GM13977 (cell line): ENCODE results near the gene INPP4B.

Source experiments
- DNase-seq: peaks from one replicate; pipeline ENCODE4 v3.0.0; 2012; ENCODE audit warnings: low spot score
- in situ Hi-C: fragments of 300-500 bp; cut with MboI; formaldehyde crosslinking; loops from one replicate; pipeline ENCODE4 v1.12.0; 2022; ENCODE audit warnings: low sequenced_read_pairs, low pct_unique_long_range_greater_than_20kb, mixed read lengths, inconsistent platforms; ENCODE audit not compliant: unreplicated experiment
- TF ChIP-seq, protein P1 (sequence below): IDR thresholded peaks from 2 replicates; pipeline ENCODE4 v1.5.1; 2012; ENCODE audit warnings: mild to moderate bottlenecking, control low read depth; ENCODE audit not compliant: insufficient read depth; ENCODE audit errors: extremely low read depth, missing control alignments

The INPP4B gene

DNA sequence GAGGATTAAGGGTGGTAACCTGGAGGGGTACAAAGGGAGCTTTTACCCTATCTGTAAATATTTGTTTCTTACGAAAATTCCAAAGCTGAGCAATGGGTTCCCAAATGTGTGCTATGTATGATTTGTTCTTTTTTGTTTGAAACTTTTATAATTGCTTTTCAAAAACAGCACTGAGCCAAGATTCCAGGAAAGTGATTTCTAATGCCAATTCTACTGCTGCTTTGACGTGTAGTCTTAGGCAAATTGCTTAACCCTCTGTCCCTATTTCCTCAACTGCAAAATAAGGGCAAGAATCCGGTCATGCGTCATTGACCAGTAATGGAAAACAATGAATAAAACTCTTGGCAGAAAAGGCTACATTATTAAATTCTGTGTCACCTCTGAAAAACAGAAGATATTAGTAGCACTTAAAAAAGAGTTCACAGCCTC lies 755.0 kb downstream of the INPP4B start:
- TF ChIP-seq, protein P1, sequence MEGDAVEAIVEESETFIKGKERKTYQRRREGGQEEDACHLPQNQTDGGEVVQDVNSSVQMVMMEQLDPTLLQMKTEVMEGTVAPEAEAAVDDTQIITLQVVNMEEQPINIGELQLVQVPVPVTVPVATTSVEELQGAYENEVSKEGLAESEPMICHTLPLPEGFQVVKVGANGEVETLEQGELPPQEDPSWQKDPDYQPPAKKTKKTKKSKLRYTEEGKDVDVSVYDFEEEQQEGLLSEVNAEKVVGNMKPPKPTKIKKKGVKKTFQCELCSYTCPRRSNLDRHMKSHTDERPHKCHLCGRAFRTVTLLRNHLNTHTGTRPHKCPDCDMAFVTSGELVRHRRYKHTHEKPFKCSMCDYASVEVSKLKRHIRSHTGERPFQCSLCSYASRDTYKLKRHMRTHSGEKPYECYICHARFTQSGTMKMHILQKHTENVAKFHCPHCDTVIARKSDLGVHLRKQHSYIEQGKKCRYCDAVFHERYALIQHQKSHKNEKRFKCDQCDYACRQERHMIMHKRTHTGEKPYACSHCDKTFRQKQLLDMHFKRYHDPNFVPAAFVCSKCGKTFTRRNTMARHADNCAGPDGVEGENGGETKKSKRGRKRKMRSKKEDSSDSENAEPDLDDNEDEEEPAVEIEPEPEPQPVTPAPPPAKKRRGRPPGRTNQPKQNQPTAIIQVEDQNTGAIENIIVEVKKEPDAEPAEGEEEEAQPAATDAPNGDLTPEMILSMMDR, result no peak
- DNase-seq, result no peak
- in situ Hi-C loops, result no loop called here

- in situ Hi-C loops, result no loop called here
Measured at GRCh38 chr4:142088906-142089305, 757.2 kb downstream of the INPP4B start.

GRCh38 chr4:142085513-142086292 lies 760.4 kb downstream of the INPP4B start:
- TF ChIP-seq, protein P1, result no peak
- no peak for DNase-seq
- in situ Hi-C loops, result no loop called here

More at GRCh38 chr4:142088906-142089305, 757.2 kb downstream of the INPP4B start:
- TF ChIP-seq, protein P1, result no peak
- no peak for DNase-seq

GRCh38 chr4:142083264-142083663 lies 762.8 kb downstream of the INPP4B start:
- TF ChIP-seq, protein P1, result no peak
- no peak for DNase-seq
- in situ Hi-C loops, result no loop called here

DNA sequence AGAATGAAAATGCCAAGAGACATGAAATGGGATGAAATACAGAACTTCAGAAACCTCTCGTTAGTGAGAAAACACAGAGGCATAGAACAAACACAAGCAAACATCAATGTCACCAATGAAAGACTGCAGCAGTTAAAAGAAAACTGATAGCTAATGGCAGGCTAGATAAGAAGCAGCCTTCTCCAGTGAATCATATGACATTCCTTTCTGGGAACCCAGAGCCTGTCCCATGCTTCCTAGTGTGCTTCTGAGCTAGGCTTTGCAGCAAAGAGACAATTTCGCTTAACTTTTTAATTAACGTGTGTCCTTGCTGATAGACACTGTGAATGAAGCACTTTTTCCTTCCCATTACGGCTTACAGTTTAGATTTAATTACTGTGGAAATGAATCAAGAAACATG lies 765.1 kb downstream of the INPP4B start:
- in situ Hi-C loops, result no loop called here

GRCh38 chr4:142079959-142080358 lies 766.1 kb downstream of the INPP4B start:
- in situ Hi-C loops, result no loop called here
- TF ChIP-seq, protein P1, result no peak
- no peak for DNase-seq

More for the DNA sequence above, 765.1 kb downstream of the INPP4B start:
- TF ChIP-seq, protein P1, result no peak
- no peak for DNase-seq
